Measurements from ENCODE around the gene MRPL36.

- TF ChIP-seq CTCF (IDR thresholded peaks at IDR 0.05) (no peak), POLR2A (IDR thresholded peaks at IDR 0.05) (no peak)
Measured at GRCh38 chr5:1808439-1808838, 8.8 kb upstream of the MRPL36 start.
